Neuronal stem cell (in vitro differentiated cells): ENCODE results near the gene CHAD.

ENCODE experiments used
- DNase-seq: peaks from one replicate; pipeline ENCODE4 v3.0.0-alpha.2; 2013; ENCODE audit warnings: low spot score
- H2AFZ ChIP-seq: one replicate; pipeline ENCODE4 v1.6.1; 2013; ENCODE audit warnings: mild to moderate bottlenecking, low read length, inconsistent platforms
- H2AK5ac ChIP-seq: 2 replicates; pipeline ENCODE4 v1.6.1; 2013; ENCODE audit warnings: low read depth, mild to moderate bottlenecking, inconsistent platforms, low read length, moderate library complexity, mixed read lengths
- H2BK120ac ChIP-seq: 2 replicates; pipeline ENCODE4 v1.6.1; 2013; ENCODE audit warnings: low read depth, mild to moderate bottlenecking, inconsistent platforms, low read length, moderate library complexity, mixed read lengths
- H2BK12ac ChIP-seq: one replicate; pipeline ENCODE4 v1.6.1; 2013; ENCODE audit warnings: low read length, inconsistent platforms
- H2BK15ac ChIP-seq: 2 replicates; pipeline ENCODE4 v1.6.1; 2013; ENCODE audit warnings: mild to moderate bottlenecking, low read length, inconsistent platforms, mixed read lengths
- H2BK5ac ChIP-seq: one replicate; pipeline ENCODE4 v1.6.1; 2013; ENCODE audit warnings: inconsistent platforms, mild to moderate bottlenecking, low read length, moderate library complexity
- H3K14ac ChIP-seq: one replicate; pipeline ENCODE4 v1.6.1; 2013; ENCODE audit warnings: low read length, inconsistent platforms
- H3K18ac ChIP-seq: 2 replicates; pipeline ENCODE4 v1.6.1; 2013; ENCODE audit warnings: low read length, inconsistent platforms
- H3K23ac ChIP-seq: 2 replicates; pipeline ENCODE4 v1.6.1; 2013; ENCODE audit warnings: low read depth, mild to moderate bottlenecking, mixed read lengths, low read length, inconsistent platforms; ENCODE audit not compliant: poor library complexity
- H3K27ac ChIP-seq: replicated peaks from 3 replicates; pipeline ENCODE4 v1.5.1; 2013; ENCODE audit warnings: low read length, inconsistent platforms
- H3K27me3 ChIP-seq, 3 experiments: 2 replicates each; pipeline ENCODE4 v1.6.1; 2013; ENCODE audit warnings: low read length in 3 of 3, mild to moderate bottlenecking in 2 of 3, inconsistent platforms in 1 of 3, low read depth in 1 of 3, mixed read lengths in 1 of 3, moderate library complexity in 1 of 3; ENCODE audit not compliant: control insufficient read depth in 3 of 3, insufficient read depth in 3 of 3
- H3K36me3 ChIP-seq, 2 donors: replicated peaks in 1 of 2; 2 replicates each; pipeline ENCODE4 v1.6.1; 2013; ENCODE audit warnings: low read length in 2 of 2; ENCODE audit not compliant: control insufficient read depth in 2 of 2, insufficient read depth in 2 of 2
- H3K4ac ChIP-seq: 2 replicates; pipeline ENCODE4 v1.6.1; 2013; ENCODE audit warnings: inconsistent platforms, mild to moderate bottlenecking, low read length, moderate library complexity
- H3K4me1 ChIP-seq, 2 donors: 1 replicate in 1 of 2; 2 replicates in 1 of 2; pipeline ENCODE4 v1.6.1; 2013; ENCODE audit warnings: low read length in 2 of 2, low read depth in 1 of 2; ENCODE audit not compliant: control insufficient read depth in 2 of 2, insufficient read depth in 1 of 2
- H3K4me2 ChIP-seq: one replicate; pipeline ENCODE4 v1.6.1; 2013; ENCODE audit warnings: mild to moderate bottlenecking, low read length, inconsistent platforms; ENCODE audit not compliant: insufficient read depth, poor library complexity, severe bottlenecking
- H3K4me3 ChIP-seq, 2 donors: 2 replicates each; pipeline ENCODE4 v1.5.1; 2013; ENCODE audit warnings: low read length in 2 of 2, mild to moderate bottlenecking in 2 of 2, inconsistent platforms in 1 of 2, moderate library complexity in 1 of 2
- H3K79me1 ChIP-seq: one replicate; pipeline ENCODE4 v1.6.1; 2013; ENCODE audit warnings: low read depth, mild to moderate bottlenecking, inconsistent platforms, low read length, moderate library complexity
- H3K9ac ChIP-seq: one replicate; pipeline ENCODE4 v1.6.1; 2013; ENCODE audit warnings: mild to moderate bottlenecking, low read depth, low read length, inconsistent platforms; ENCODE audit not compliant: poor library complexity
- H3K9me3 ChIP-seq, 2 donors: replicated peaks in 1 of 2; 2 replicates each; pipeline versions ENCODE3 to v1.6.1; 2013; ENCODE audit warnings: low read length in 2 of 2, mild to moderate bottlenecking in 2 of 2, inconsistent platforms in 1 of 2, low read depth in 1 of 2, mixed read lengths in 1 of 2, moderate library complexity in 1 of 2; ENCODE audit not compliant: control insufficient read depth in 2 of 2, insufficient read depth in 1 of 2
- H4K8ac ChIP-seq: one replicate; pipeline ENCODE4 v1.6.1; 2013; ENCODE audit warnings: low read depth, mild to moderate bottlenecking, inconsistent platforms, low read length, moderate library complexity
- H4K91ac ChIP-seq: one replicate; pipeline ENCODE4 v1.6.1; 2013; ENCODE audit warnings: low read length, low read depth, mild to moderate bottlenecking, inconsistent platforms; ENCODE audit not compliant: poor library complexity
- WGBS, 2 donors: extraction: QIAGEN DNeasy Blood & Tissue Kit; methylation state at CpG; one replicate each; pipeline ENCODE4 v1.1.7; 2013; ENCODE audit warnings: missing lambda C conversion rate in 2 of 2, mixed read lengths in 1 of 2; ENCODE audit not compliant: insufficient read length in 2 of 2, insufficient replicate concordance in 1 of 2; ENCODE audit errors: extremely low coverage in 2 of 2; 5-methylcytosine and 5-hydroxymethylcytosine counted together

CHAD gene

GRCh38 chr17:50470426-50470825 lies 1.7 kb upstream of the CHAD start:
- peaks cover 16 to 88% (median 53%) of the 10 kb centered on the region in 3 experiments for H3K27me3 ChIP-seq
- DNase-seq: no peak

DNA sequence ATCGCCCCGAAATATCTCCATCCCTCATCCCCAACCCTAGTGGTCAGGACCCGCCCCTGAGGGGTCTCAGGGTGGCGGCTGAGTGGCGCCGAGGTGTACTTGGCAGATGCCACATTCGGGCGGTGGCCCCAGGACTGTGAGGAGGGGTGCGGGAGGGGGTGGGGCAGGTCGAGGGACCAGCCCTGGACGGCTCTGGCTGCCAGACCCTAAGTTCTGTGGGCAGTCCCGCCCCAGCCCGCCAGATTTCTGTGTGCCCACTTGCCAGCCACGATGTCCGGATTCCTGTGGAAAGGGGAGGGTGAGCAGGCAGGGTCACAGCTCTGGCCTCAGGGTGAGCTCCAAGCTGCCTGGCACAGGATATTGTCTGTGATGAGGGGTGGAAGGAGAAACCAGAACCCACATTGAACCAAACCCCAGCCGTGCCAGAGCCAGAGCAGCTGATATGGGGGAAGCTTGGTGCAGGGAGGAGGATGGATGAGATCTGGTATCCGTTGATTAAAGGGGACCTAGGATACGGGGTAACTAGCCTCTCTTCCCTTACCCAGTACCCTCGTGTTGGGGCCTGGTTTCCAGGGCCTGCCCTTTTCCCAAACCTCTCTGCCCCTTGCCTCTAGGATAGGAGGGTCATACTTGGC lies 1.1 kb upstream of the CHAD start:
- no peak for DNase-seq
- Histone ChIP-seq H3K4ac (no peak overlapping the region), H2AFZ (no peak overlapping the region), H2BK12ac (no peak overlapping the region), H2AK5ac (no peak overlapping the region), H3K4me1 (peaks cover 0 to 8% of the 10 kb centered on the region in 2 donors), H3K27me3 (peaks cover 16 to 81% (median 53%) of the 10 kb centered on the region in 3 experiments), H3K9me3 (peaks cover 6 to 8% of the 10 kb centered on the region in 2 donors), H3K23ac (no peak overlapping the region), H3K79me1 (no peaks in the 10 kb centered on the region), H3K18ac (peak overlapping the region; percentile 80), H3K4me3 (no peak overlapping the region), H3K36me3 (no peaks in the 10 kb centered on the region), H3K4me2 (peak overlapping the region; percentile 69), H3K27ac (no peak overlapping the region), H4K8ac (peak overlapping the region; percentile 17), H2BK5ac (no peak overlapping the region), H2BK15ac (no peak overlapping the region), H4K91ac (no peak overlapping the region), H2BK120ac (no peak overlapping the region), H3K14ac (peak overlapping the region; percentile 56), H3K9ac (no peak overlapping the region)
- no CpG with 5 or more reads among the region's 19 CpGs for WGBS, 2 donors

More at GRCh38 chr17:50470426-50470825, 1.7 kb upstream of the CHAD start:
- Histone ChIP-seq H3K27ac (no peak overlapping the region), H4K91ac (no peak overlapping the region), H2BK12ac (no peak overlapping the region), H2BK120ac (no peak overlapping the region), H3K9ac (no peak overlapping the region), H3K79me1 (no peaks in the 10 kb centered on the region), H4K8ac (no peak overlapping the region), H3K9me3 (peaks cover 6 to 8% of the 10 kb centered on the region in 2 donors), H3K18ac (no peak overlapping the region), H2AFZ (no peak overlapping the region), H3K14ac (no peak overlapping the region), H3K36me3 (no peaks in the 10 kb centered on the region), H3K4me2 (no peak overlapping the region), H2BK5ac (no peak overlapping the region), H2AK5ac (no peak overlapping the region), H3K4ac (no peak overlapping the region), H2BK15ac (no peak overlapping the region), H3K4me1 (peaks cover 0 to 8% of the 10 kb centered on the region in 2 donors), H3K4me3 (no peak overlapping the region), H3K23ac (peak overlapping the region; percentile 47)
- WGBS, 2 donors: no CpG with 5 or more reads among the region's 6 CpGs

GRCh38 chr17:50469208-50469605 lies 527 bp upstream of the CHAD start:
- Histone ChIP-seq H3K9me3 (peaks cover 6 to 8% of the 10 kb centered on the region in 2 donors), H3K4ac (no peak overlapping the region), H3K4me1 (peaks cover 0 to 8% of the 10 kb centered on the region in 2 donors), H4K8ac (peak overlapping the region; percentile 17), H3K27me3 (peaks cover 16 to 75% (median 53%) of the 10 kb centered on the region in 3 experiments), H3K4me3 (peak overlapping the region in 1 of 2 donors; percentile 67), H3K27ac (no peak overlapping the region), H2AK5ac (peak overlapping the region; percentile 46), H2BK5ac (peak overlapping the region; percentile 5), H2BK15ac (no peak overlapping the region), H2AFZ (peak overlapping the region; percentile 78), H3K23ac (peak overlapping the region; percentile 65), H2BK120ac (no peak overlapping the region), H3K14ac (peak overlapping the region; percentile 56), H3K36me3 (no peaks in the 10 kb centered on the region), H3K4me2 (peak overlapping the region; percentile 69), H3K9ac (peak overlapping the region; percentile 81), H4K91ac (no peak overlapping the region), H3K79me1 (no peaks in the 10 kb centered on the region), H2BK12ac (no peak overlapping the region), H3K18ac (peak overlapping the region; percentile 94)
- WGBS, 2 donors: no CpG with 5 or more reads among the region's 37 CpGs
- DNase-seq: no peak

GRCh38 chr17:50467855-50468303 lies 801 bp downstream of the CHAD start:
- peaks cover 16 to 70% (median 53%) of the 10 kb centered on the region in 3 experiments for H3K27me3 ChIP-seq
- H2BK15ac ChIP-seq: no peak overlapping the region
- H4K8ac ChIP-seq: no peak overlapping the region
- WGBS, 2 donors: no CpG with 5 or more reads among the region's 13 CpGs
- H3K4me2 ChIP-seq: no peak overlapping the region
- peak overlapping the region; percentile 88 for H2AK5ac ChIP-seq
- H2AFZ ChIP-seq: no peak overlapping the region
- peak overlapping the region; percentile 78 for H2BK5ac ChIP-seq
- H3K79me1 ChIP-seq: no peaks in the 10 kb centered on the region
- no peak overlapping the region for H3K27ac ChIP-seq
- no peak overlapping the region for H3K4ac ChIP-seq
- peaks cover 0 to 8% of the 10 kb centered on the region in 2 donors for H3K4me1 ChIP-seq
- H2BK12ac ChIP-seq: no peak overlapping the region
- peak overlapping the region; percentile 28 for H3K18ac ChIP-seq
- DNase-seq: no peak
- H3K4me3 ChIP-seq: no peak overlapping the region
- H3K9ac ChIP-seq: no peak overlapping the region
- no peak overlapping the region for H4K91ac ChIP-seq
- H3K36me3 ChIP-seq: no peaks in the 10 kb centered on the region
- peak overlapping the region; percentile 97 for H3K14ac ChIP-seq
- peaks cover 6 to 8% of the 10 kb centered on the region in 2 donors for H3K9me3 ChIP-seq
- no peak overlapping the region for H2BK120ac ChIP-seq
- peak overlapping the region; percentile 58 for H3K23ac ChIP-seq
